WTC11 (cell line): ENCODE results near the gene MYCBPAP.

Experiments used
- CREM ChIP-seq: sonication (generic); formaldehyde crosslinking; IDR thresholded peaks from 2 replicates; pipeline ENCODE4 v1.8.1; 2022; ENCODE audit warnings: mild to moderate bottlenecking, missing genetic modification reagents, moderate library complexity
- FOXJ3 ChIP-seq: sonication (generic); formaldehyde crosslinking; IDR thresholded peaks from 2 replicates; pipeline ENCODE4 v1.9.0; 2021; ENCODE audit warnings: missing genetic modification reagents, mild to moderate bottlenecking, borderline replicate concordance
- GABPB1 ChIP-seq: sonication (generic); formaldehyde crosslinking; IDR thresholded peaks from 2 replicates; pipeline ENCODE4 v1.8.1; 2023; ENCODE audit warnings: mild to moderate bottlenecking, missing genetic modification reagents
- NFYB ChIP-seq: sonication (generic); formaldehyde crosslinking; conservative IDR thresholded peaks from 2 replicates; pipeline ENCODE4 v1.8.0; 2022; ENCODE audit warnings: low read depth, missing genetic modification reagents
- TF ChIP-seq, protein P1 (sequence below): fragments of 200-600 bp; IDR thresholded peaks from 2 replicates; pipeline ENCODE4 v1.8.0; 2022; ENCODE audit warnings: antibody characterized with exemption
- TF ChIP-seq, protein P2 (sequence below): sonication (generic); formaldehyde crosslinking; IDR thresholded peaks from 2 replicates; pipeline ENCODE4 v1.8.1; 2022; ENCODE audit warnings: missing genetic modification reagents, borderline replicate concordance
- TF ChIP-seq, protein P3 (sequence below): sonication (generic); formaldehyde crosslinking; IDR thresholded peaks from 2 replicates; pipeline ENCODE4 v1.8.0; 2022; ENCODE audit warnings: mild to moderate bottlenecking, missing genetic modification reagents

- TF ChIP-seq, protein P1, sequence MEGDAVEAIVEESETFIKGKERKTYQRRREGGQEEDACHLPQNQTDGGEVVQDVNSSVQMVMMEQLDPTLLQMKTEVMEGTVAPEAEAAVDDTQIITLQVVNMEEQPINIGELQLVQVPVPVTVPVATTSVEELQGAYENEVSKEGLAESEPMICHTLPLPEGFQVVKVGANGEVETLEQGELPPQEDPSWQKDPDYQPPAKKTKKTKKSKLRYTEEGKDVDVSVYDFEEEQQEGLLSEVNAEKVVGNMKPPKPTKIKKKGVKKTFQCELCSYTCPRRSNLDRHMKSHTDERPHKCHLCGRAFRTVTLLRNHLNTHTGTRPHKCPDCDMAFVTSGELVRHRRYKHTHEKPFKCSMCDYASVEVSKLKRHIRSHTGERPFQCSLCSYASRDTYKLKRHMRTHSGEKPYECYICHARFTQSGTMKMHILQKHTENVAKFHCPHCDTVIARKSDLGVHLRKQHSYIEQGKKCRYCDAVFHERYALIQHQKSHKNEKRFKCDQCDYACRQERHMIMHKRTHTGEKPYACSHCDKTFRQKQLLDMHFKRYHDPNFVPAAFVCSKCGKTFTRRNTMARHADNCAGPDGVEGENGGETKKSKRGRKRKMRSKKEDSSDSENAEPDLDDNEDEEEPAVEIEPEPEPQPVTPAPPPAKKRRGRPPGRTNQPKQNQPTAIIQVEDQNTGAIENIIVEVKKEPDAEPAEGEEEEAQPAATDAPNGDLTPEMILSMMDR, result peak; percentile 95
- peak; percentile 55; the same call in 1 of the 2 replicates for TF ChIP-seq GABPB1 (CRISPR knock-in tag)
- TF ChIP-seq CREM (CRISPR knock-in tag), result no peak
- TF ChIP-seq NFYB, result no peak
- TF ChIP-seq, protein P2, sequence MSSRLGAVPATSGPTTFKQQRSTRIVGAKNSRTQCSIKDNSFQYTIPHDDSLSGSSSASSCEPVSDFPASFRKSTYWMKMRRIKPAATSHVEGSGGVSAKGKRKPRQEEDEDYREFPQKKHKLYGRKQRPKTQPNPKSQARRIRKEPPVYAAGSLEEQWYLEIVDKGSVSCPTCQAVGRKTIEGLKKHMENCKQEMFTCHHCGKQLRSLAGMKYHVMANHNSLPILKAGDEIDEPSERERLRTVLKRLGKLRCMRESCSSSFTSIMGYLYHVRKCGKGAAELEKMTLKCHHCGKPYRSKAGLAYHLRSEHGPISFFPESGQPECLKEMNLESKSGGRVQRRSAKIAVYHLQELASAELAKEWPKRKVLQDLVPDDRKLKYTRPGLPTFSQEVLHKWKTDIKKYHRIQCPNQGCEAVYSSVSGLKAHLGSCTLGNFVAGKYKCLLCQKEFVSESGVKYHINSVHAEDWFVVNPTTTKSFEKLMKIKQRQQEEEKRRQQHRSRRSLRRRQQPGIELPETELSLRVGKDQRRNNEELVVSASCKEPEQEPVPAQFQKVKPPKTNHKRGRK (CRISPR knock-in tag), result no peak
- TF ChIP-seq, protein P3, sequence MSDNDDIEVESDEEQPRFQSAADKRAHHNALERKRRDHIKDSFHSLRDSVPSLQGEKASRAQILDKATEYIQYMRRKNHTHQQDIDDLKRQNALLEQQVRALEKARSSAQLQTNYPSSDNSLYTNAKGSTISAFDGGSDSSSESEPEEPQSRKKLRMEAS, result no peak
- no peak for TF ChIP-seq FOXJ3 (CRISPR knock-in tag)
Measured at GRCh38 chr17:50547035-50547735, 38.9 kb downstream of the MYCBPAP start, which contains the start of gene SPATA20.
